Mucosa of rectum (tissue), 2 donors: ENCODE data around the gene PHYHIPL.
"Not testable (repeated sequence)": the region's sequence is repeated elsewhere in the genome, so short reads cannot be mapped to it uniquely, and the experiment has no call there.

Experiments
- H3K27ac ChIP-seq, 2 donors: one replicate each; pipeline ENCODE4 v1.7.0; 2013; ENCODE audit warnings: inconsistent platforms in 2 of 2, low read depth in 2 of 2, low read length in 2 of 2
- H3K27me3 ChIP-seq, 2 donors: one replicate each; pipeline ENCODE4 v1.7.0; 2013; ENCODE audit warnings: low read length in 2 of 2; ENCODE audit not compliant: control insufficient read depth in 2 of 2, insufficient read depth in 2 of 2
- H3K36me3 ChIP-seq, 2 donors: one replicate each; pipeline ENCODE4 v1.7.0; 2013; ENCODE audit warnings: low read length in 2 of 2; ENCODE audit not compliant: control insufficient read depth in 2 of 2, insufficient read depth in 2 of 2
- H3K4me1 ChIP-seq, 2 donors: one replicate each; pipeline ENCODE4 v1.7.0; 2013; ENCODE audit warnings: low read length in 2 of 2, mild to moderate bottlenecking in 1 of 2; ENCODE audit not compliant: control insufficient read depth in 2 of 2, insufficient read depth in 2 of 2
- H3K4me3 ChIP-seq, 2 donors: one replicate each; pipeline ENCODE4 v1.7.0; 2013; ENCODE audit warnings: low read length in 2 of 2
- H3K9ac ChIP-seq, 2 donors: one replicate each; pipeline ENCODE4 v1.7.0; 2013; ENCODE audit warnings: low read length in 2 of 2, low read depth in 1 of 2, mild to moderate bottlenecking in 1 of 2
- H3K9me3 ChIP-seq, 2 donors: one replicate each; pipeline ENCODE4 v1.7.0; 2013; ENCODE audit warnings: low read length in 2 of 2; ENCODE audit not compliant: control insufficient read depth in 2 of 2
- donor health status: healthy.
- donor health status: Normal muscosa, but diverticular disease.

PHYHIPL gene

DNA sequence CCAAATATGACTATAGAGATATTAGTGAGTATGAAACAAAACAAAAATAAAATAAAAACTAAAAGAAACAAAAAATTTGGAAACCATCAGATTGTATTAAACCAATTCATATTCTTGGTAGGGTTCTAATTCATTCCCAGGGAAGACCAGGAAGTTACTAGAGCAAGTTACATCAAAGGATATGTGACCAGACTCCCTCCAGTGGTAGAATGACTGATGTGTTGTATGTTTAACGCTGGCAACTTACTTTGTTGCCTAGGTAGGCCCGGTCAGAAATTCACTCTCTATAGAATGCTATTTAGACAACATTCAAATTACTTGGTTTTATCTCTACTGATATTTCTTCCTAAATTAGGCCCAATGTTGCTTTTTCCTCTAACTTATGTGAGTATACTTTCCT lies 5.2 kb downstream of the PHYHIPL start:
- H3K27me3 ChIP-seq: peaks cover 2 to 5% of the 10 kb centered on the region in 2 donors
- no peak overlapping the region for H3K27ac ChIP-seq
- no peak overlapping the region for H3K9ac ChIP-seq
- no peak overlapping the region for H3K4me3 ChIP-seq
- H3K4me1 ChIP-seq: no peaks in the 10 kb centered on the region
- no peaks in the 10 kb centered on the region for H3K9me3 ChIP-seq
- no peaks in the 10 kb centered on the region for H3K36me3 ChIP-seq

DNA sequence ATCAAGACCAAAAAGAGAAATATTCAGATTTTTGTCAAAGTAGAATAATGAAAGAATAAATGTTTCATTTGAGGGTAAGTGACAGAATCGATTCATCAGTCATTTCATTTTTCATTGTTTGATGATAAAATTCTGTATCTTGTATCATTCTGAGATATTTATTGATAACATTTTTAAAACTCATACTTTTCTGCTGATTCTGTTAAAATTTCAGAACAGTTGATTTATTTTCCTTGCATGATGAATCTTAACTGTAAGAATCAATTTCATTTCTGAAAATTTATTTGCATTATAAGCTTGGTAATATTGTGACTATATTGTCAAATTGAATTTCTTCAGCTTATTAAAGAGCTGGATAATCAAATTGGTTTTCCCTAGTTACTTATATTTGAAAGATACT lies 13.9 kb downstream of the PHYHIPL start:
- Histone ChIP-seq H3K36me3 (no peaks in the 10 kb centered on the region), H3K9ac (no peak overlapping the region), H3K4me1 (no peaks in the 10 kb centered on the region), H3K27ac (no peak overlapping the region), H3K4me3 (no peak overlapping the region), H3K9me3 (no peaks in the 10 kb centered on the region), H3K27me3 (no peaks in the 10 kb centered on the region)

DNA sequence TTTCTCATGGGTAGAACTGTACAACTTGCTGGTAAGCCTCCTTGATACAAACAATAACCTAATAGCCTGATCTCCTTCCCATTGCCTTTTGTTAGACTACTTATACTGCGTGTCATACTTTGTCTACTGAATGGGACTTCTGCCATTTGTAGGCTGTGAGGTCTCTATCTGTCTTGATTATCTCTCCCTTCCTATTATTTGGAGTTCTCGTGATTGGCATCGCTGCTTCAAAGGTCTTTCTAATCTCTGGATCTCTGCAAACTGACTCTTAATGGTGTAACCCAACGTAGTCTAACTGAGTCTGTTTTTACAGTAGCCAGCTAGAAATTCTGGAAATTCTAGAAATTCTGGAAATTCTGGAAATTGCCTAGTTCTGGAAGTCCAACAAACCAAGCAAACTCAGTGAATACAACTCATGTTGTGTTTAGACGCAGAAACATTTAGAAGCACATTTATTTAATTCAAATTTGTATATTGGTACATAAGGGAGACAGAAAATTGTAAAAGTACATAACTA lies 29.8 kb downstream of the PHYHIPL start:
- Histone ChIP-seq H3K4me3 (no peak overlapping the region), H3K4me1 (no peaks in the 10 kb centered on the region), H3K36me3 (no peaks in the 10 kb centered on the region), H3K27me3 (no peaks in the 10 kb centered on the region), H3K27ac (no peak overlapping the region), H3K9me3 (no peaks in the 10 kb centered on the region), H3K9ac (no peak overlapping the region)

DNA sequence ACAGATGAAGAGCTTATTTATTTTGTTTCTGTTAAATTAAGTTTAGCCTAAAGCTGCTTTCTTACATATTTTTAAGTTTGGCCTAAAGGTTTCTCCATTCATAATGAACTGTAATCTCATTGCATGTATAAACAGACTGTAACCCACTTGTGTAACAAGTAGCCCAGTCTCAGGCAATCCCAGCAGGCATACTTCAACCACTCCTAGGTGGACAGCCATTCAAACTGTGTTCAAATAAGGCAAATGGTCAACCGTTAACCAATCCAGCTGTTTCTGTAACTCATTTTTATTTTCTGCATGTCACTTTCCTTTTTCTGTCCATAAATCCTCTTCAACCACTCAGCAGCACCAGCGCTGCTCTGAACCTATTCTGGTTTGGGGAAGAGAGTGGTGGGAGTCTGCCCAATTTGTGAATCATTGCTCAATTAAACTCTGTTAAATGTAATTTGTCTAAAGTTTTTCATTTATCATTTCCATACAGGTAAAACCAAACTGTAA lies 35.9 kb downstream of the PHYHIPL start:
- no peak overlapping the region for H3K4me3 ChIP-seq
- H3K27ac ChIP-seq: no peak overlapping the region
- H3K9me3 ChIP-seq: no peaks in the 10 kb centered on the region
- H3K36me3 ChIP-seq: no peaks in the 10 kb centered on the region
- H3K27me3 ChIP-seq: no peaks in the 10 kb centered on the region
- H3K4me1 ChIP-seq: no peaks in the 10 kb centered on the region
- no peak overlapping the region for H3K9ac ChIP-seq

DNA sequence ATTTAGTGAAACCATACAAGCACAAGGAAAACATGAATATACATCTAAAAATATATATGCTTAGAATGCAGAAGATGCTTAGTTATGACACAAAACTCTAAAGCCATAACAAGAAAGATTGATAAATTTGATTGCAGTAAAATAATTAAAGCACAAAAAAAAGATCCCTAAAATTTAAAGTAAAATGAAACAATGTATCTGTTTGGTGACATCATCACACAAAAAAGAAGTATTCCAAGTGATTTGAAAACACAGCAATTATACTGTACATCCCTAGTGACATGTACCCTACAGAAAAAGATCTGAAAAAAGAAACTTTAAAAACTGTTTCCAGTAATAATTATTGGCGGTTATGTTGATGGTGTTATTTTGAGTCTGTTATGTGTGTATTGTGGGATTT lies 37.7 kb downstream of the PHYHIPL start:
- Histone ChIP-seq H3K27me3 (no peaks in the 10 kb centered on the region), H3K36me3 (no peaks in the 10 kb centered on the region), H3K27ac (no peak overlapping the region), H3K9ac (no peak overlapping the region), H3K9me3 (no peaks in the 10 kb centered on the region), H3K4me3 (no peak overlapping the region), H3K4me1 (no peaks in the 10 kb centered on the region)

DNA sequence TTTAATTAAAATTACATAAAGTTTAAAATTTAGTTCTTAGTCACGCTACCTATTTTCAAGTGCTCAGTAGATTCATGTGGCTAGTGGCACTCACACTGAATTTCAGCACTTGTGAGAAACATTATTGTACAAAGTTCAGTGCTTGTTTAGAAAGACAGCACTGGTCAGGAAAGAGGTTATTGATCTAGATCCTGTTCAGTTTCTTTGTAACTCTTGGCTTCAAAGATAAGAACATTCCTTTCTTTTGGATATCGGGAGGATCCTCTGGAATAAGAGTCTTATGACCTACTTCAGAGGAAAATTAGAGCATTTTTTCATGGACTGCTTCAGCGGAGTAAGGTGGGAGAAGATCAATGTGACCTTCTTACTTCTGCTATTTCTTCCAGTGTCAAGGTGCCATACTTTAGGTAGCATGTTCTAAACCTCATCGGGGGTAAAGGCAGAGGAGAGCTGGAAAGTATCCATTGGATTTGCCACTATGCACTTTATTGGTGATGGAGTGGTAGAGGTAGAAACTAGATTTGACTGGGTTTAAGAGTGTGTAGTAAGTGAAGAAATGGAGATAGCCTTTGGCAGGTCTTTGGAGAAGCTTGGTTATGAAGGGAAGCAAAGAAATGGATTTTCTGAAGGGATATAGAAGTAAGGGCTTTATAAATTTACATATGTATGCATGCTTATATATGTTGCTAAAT lies 39.9 kb downstream of the PHYHIPL start:
- Histone ChIP-seq H3K9me3 (no peaks in the 10 kb centered on the region), H3K4me3 (no peak overlapping the region), H3K9ac (no peak overlapping the region), H3K27ac (no peak overlapping the region), H3K27me3 (no peaks in the 10 kb centered on the region), H3K36me3 (no peaks in the 10 kb centered on the region), H3K4me1 (no peaks in the 10 kb centered on the region)

DNA sequence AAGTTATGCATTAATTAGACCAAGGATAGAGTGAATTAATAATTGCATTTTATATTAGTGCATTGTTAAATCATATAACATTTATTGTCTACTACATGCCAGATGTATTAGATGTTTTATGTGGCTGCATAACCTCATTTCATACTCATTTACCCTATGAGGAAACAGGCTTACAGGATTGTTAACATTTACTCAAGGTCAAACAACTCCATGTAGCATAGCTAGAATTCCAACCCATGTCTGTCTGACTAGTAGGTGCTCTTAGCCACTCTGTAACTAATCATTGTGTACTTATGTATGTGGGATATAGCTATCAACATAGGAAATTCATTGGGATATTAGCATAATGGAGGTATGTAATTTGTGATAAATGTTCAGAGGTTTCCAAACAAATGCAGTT lies 46.3 kb downstream of the PHYHIPL start:
- Histone ChIP-seq H3K4me1 (no peaks in the 10 kb centered on the region), H3K9ac (no peak overlapping the region), H3K4me3 (no peak overlapping the region), H3K36me3 (no peaks in the 10 kb centered on the region), H3K27ac (no peak overlapping the region), H3K27me3 (no peaks in the 10 kb centered on the region), H3K9me3 (no peaks in the 10 kb centered on the region)

DNA sequence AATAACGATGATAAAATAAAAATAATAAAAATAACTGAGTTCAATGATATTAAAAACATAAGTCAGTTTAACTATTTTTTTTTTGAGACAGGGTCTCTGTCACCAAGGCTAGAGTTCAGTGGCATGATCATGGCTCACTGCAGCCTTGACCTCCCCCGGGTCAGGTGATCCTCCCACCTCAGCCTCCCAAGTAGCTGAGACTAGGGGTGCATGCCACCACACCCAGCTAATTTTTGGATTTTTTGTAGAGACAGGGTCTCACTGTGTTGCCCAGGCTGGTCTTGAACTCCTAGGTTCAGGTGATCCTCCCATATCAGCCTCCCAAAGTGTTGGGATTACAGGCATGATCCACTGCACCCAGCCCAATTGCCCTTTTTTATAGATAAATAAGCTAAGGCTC lies 47.2 kb downstream of the PHYHIPL start:
- H3K27ac ChIP-seq, H3K4me1 ChIP-seq, H3K9ac ChIP-seq, H3K4me3 ChIP-seq, H3K27me3 ChIP-seq, H3K36me3 ChIP-seq, H3K9me3 ChIP-seq: not testable (repeated sequence)

DNA sequence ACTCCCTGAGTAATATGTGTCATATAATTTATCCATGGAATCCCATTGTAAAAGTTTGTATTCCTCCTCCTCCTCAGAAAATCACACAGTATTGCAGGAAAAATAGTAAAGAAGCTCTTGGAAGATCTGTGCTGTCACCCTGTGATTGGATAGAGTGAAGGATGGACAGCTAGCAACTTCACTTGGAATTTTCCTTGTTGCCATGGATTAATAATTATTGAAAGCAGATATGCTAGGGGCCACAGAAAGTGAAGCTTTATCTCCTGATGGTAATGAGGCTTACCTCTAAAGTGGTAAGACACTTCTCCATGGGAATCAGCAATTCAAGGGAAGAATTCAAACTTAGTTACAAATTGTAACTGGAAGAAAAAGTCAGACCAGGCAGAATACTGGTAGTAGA lies 48.8 kb downstream of the PHYHIPL start:
- Histone ChIP-seq H3K36me3 (no peaks in the 10 kb centered on the region), H3K9me3 (no peaks in the 10 kb centered on the region)

DNA sequence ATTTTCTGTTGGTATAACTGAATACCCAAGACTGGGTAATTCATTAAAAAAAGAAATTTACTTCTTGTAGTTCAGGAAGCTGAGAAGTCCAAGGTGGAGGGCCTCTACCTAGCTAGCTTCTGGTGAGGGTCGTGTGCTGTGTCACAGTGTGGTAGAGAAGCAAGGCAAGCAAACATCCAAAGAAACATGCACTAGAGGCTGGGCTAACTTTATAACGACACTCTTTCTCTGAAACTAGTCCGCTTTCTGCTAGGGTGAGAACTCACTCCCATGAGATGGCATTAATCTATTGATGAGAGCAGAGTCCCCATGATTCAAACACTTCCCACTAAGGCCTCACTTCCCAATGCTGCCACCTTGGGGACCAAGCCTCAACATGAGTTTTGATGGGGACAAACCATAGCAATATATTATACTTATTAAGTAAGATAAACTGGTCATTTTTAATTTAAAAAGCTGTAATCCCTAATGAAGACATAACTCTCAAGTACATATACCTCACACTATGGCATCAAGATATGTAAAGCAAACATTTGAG lies 50.8 kb downstream of the PHYHIPL start:
- no peaks in the 10 kb centered on the region for H3K9me3 ChIP-seq
- no peaks in the 10 kb centered on the region for H3K4me1 ChIP-seq
- H3K27me3 ChIP-seq: no peaks in the 10 kb centered on the region
- H3K9ac ChIP-seq: no peak overlapping the region
- no peak overlapping the region for H3K27ac ChIP-seq
- no peak overlapping the region for H3K4me3 ChIP-seq
- H3K36me3 ChIP-seq: no peaks in the 10 kb centered on the region

More for the DNA sequence above, 48.8 kb downstream of the PHYHIPL start:
- H3K27me3 ChIP-seq: no peaks in the 10 kb centered on the region
- H3K27ac ChIP-seq: no peak overlapping the region
- H3K4me3 ChIP-seq: no peak overlapping the region
- no peak overlapping the region for H3K9ac ChIP-seq
- no peaks in the 10 kb centered on the region for H3K4me1 ChIP-seq
